Immature natural killer cell (primary cell): ENCODE results near the gene SLC9A9. TPM values are rescaled to one million over a fixed set of nuclear protein-coding genes. Genes with fewer than 3 reads are reported as not detected.
"Not testable (repeated sequence)": the region's sequence is repeated elsewhere in the genome, so short reads cannot be mapped to it uniquely, and the experiment has no call there.

Experiments
- DNase-seq, 3 donors: peaks; one replicate each; pipeline ENCODE4 v3.0.0; 2022; ENCODE audit warnings: mixed read lengths in 1 of 3
- H3K27ac Mint-ChIP-seq, 6 donors: one replicate each; pipeline ENCODE4 v1.8.0; 2020; ENCODE audit warnings: mixed read lengths in 6 of 6, mild to moderate bottlenecking in 5 of 6, inconsistent platforms in 4 of 6, moderate library complexity in 3 of 6
- H3K27me3 Mint-ChIP-seq, 3 donors: one replicate each; pipeline ENCODE4 v1.8.0; 2020 to 2021; ENCODE audit warnings: low read depth in 3 of 3, mild to moderate bottlenecking in 3 of 3, mixed read lengths in 3 of 3, moderate library complexity in 3 of 3, inconsistent platforms in 1 of 3
- H3K36me3 Mint-ChIP-seq, 3 donors: one replicate each; pipeline ENCODE4 v1.8.0; 2020; ENCODE audit warnings: mixed read lengths in 3 of 3, inconsistent platforms in 2 of 3, mild to moderate bottlenecking in 2 of 3
- H3K4me1 Mint-ChIP-seq, 2 donors: one replicate each; pipeline ENCODE4 v1.8.0; 2020; ENCODE audit warnings: inconsistent platforms in 2 of 2, mild to moderate bottlenecking in 2 of 2, mixed read lengths in 2 of 2, moderate library complexity in 1 of 2
- H3K4me3 Mint-ChIP-seq, 5 donors: one replicate each; pipeline ENCODE4 v1.8.0; 2020; ENCODE audit warnings: mild to moderate bottlenecking in 5 of 5, mixed read lengths in 5 of 5, inconsistent platforms in 3 of 5, moderate library complexity in 3 of 5
- H3K9me3 Mint-ChIP-seq, 6 donors: one replicate each; pipeline ENCODE4 v1.8.0; 2020; ENCODE audit warnings: mild to moderate bottlenecking in 6 of 6, mixed read lengths in 6 of 6, inconsistent platforms in 4 of 6, moderate library complexity in 3 of 6
- polyA plus RNA-seq, 3 donors: library from polyadenylated mRNA; unstranded; fragments of 300-500 nt; fragmentation: Illumina TruSeq; gene quantifications; one replicate each; pipeline ENCODE4 v1.2.3, GENCODE V29; 2021

Gene SLC9A9
- polyA plus RNA-seq, 3 donors from 2014 or later = 17.2 to 21.3 (median 19.7) TPM

GRCh38 chr3:143712522-143712921 is 135.7 kb downstream of the SLC9A9 start:
- peaks cover 0 to 3% (median 0%) of the 10 kb centered on the region in 3 donors for H3K27me3 Mint-ChIP-seq
- no peak for DNase-seq
- no peaks in the 10 kb centered on the region for H3K4me1 Mint-ChIP-seq
- H3K27ac Mint-ChIP-seq = no peak overlapping the region
- H3K36me3 Mint-ChIP-seq = peaks cover 0 to 15% (median 10%) of the 10 kb centered on the region in 3 donors
- no peaks in the 10 kb centered on the region for H3K9me3 Mint-ChIP-seq
- H3K4me3 Mint-ChIP-seq = no peak overlapping the region

GRCh38 chr3:143707848-143708247 is 140.4 kb downstream of the SLC9A9 start:
- no peak overlapping the region for H3K27ac Mint-ChIP-seq
- H3K36me3 Mint-ChIP-seq = no peaks in the 10 kb centered on the region
- DNase-seq = no peak
- H3K9me3 Mint-ChIP-seq = no peaks in the 10 kb centered on the region
- H3K4me1 Mint-ChIP-seq = no peaks in the 10 kb centered on the region
- peaks cover 0 to 2% (median 0%) of the 10 kb centered on the region in 3 donors for H3K27me3 Mint-ChIP-seq
- no peak overlapping the region for H3K4me3 Mint-ChIP-seq

- H3K36me3 Mint-ChIP-seq = peaks cover 0 to 2% (median 0%) of the 10 kb centered on the region in 3 donors
- DNase-seq = no peak
- H3K27ac Mint-ChIP-seq = no peak overlapping the region
- no peaks in the 10 kb centered on the region for H3K9me3 Mint-ChIP-seq
- peaks cover 0 to 3% (median 2%) of the 10 kb centered on the region in 3 donors for H3K27me3 Mint-ChIP-seq
- no peak overlapping the region for H3K4me3 Mint-ChIP-seq
- no peaks in the 10 kb centered on the region for H3K4me1 Mint-ChIP-seq
Observed at GRCh38 chr3:143700431-143700975, 147.8 kb downstream of the SLC9A9 start.

GRCh38 chr3:143699424-143699823 is 148.8 kb downstream of the SLC9A9 start:
- no peak for DNase-seq
- H3K9me3 Mint-ChIP-seq = no peaks in the 10 kb centered on the region
- H3K4me1 Mint-ChIP-seq = no peaks in the 10 kb centered on the region
- H3K36me3 Mint-ChIP-seq = peaks cover 0 to 5% (median 0%) of the 10 kb centered on the region in 3 donors
- H3K27ac Mint-ChIP-seq = no peak overlapping the region
- peaks cover 0 to 3% (median 2%) of the 10 kb centered on the region in 3 donors for H3K27me3 Mint-ChIP-seq
- no peak overlapping the region for H3K4me3 Mint-ChIP-seq

GRCh38 chr3:143698682-143699303 is 149.5 kb downstream of the SLC9A9 start:
- H3K4me1 Mint-ChIP-seq = no peaks in the 10 kb centered on the region
- H3K36me3 Mint-ChIP-seq = peaks cover 0 to 5% (median 0%) of the 10 kb centered on the region in 3 donors
- no peak overlapping the region for H3K27ac Mint-ChIP-seq
- H3K27me3 Mint-ChIP-seq = peaks cover 0 to 3% (median 2%) of the 10 kb centered on the region in 3 donors
- no peak overlapping the region for H3K4me3 Mint-ChIP-seq
- no peaks in the 10 kb centered on the region for H3K9me3 Mint-ChIP-seq
- DNase-seq = no peak

GRCh38 chr3:143697975-143698374 is 150.3 kb downstream of the SLC9A9 start:
- no peaks in the 10 kb centered on the region for H3K9me3 Mint-ChIP-seq
- H3K36me3 Mint-ChIP-seq = peaks cover 0 to 5% (median under 1%) of the 10 kb centered on the region in 3 donors
- H3K4me1 Mint-ChIP-seq = no peaks in the 10 kb centered on the region
- H3K27me3 Mint-ChIP-seq = peaks cover 0 to 3% (median 2%) of the 10 kb centered on the region in 3 donors
- no peak overlapping the region for H3K27ac Mint-ChIP-seq
- no peak overlapping the region for H3K4me3 Mint-ChIP-seq
- DNase-seq = no peak

GRCh38 chr3:143695333-143695732 is 152.9 kb downstream of the SLC9A9 start:
- peaks cover 5 to 16% (median 10%) of the 10 kb centered on the region in 3 donors for H3K36me3 Mint-ChIP-seq
- H3K9me3 Mint-ChIP-seq, H3K27ac Mint-ChIP-seq, H3K4me1 Mint-ChIP-seq, H3K27me3 Mint-ChIP-seq, H3K4me3 Mint-ChIP-seq, DNase-seq: not testable (repeated sequence)

- peaks cover 0 to 2% (median 0%) of the 10 kb centered on the region in 6 donors for H3K9me3 Mint-ChIP-seq
- H3K4me1 Mint-ChIP-seq = no peaks in the 10 kb centered on the region
- no peak overlapping the region for H3K4me3 Mint-ChIP-seq
- DNase-seq = no peak
- H3K27ac Mint-ChIP-seq = no peak overlapping the region
- peaks cover 5 to 20% (median 13%) of the 10 kb centered on the region in 3 donors for H3K36me3 Mint-ChIP-seq
- no peaks in the 10 kb centered on the region for H3K27me3 Mint-ChIP-seq
Observed at GRCh38 chr3:143693506-143693905, 154.8 kb downstream of the SLC9A9 start.

- Mint-ChIP-seq H3K4me1 (no peaks in the 10 kb centered on the region), H3K4me3 (no peak overlapping the region), H3K27me3 (peaks cover 0 to 2% (median 0%) of the 10 kb centered on the region in 3 donors), H3K27ac (no peak overlapping the region), H3K36me3 (peaks cover 5 to 14% (median 6%) of the 10 kb centered on the region in 3 donors), H3K9me3 (peaks cover 0 to 2% (median 0%) of the 10 kb centered on the region in 6 donors)
- DNase-seq = no peak
Observed at GRCh38 chr3:143686638-143687197, 161.6 kb downstream of the SLC9A9 start.

- Mint-ChIP-seq H3K27me3 (peaks cover 0 to 2% (median 0%) of the 10 kb centered on the region in 3 donors), H3K27ac (no peak overlapping the region), H3K4me3 (no peak overlapping the region), H3K9me3 (no peaks in the 10 kb centered on the region), H3K36me3 (peaks cover 0 to 7% (median 3%) of the 10 kb centered on the region in 3 donors), H3K4me1 (no peaks in the 10 kb centered on the region)
- no peak for DNase-seq
Observed at GRCh38 chr3:143685491-143685890, 162.8 kb downstream of the SLC9A9 start.

GRCh38 chr3:143677430-143677829 is 170.8 kb downstream of the SLC9A9 start:
- peaks cover 0 to 2% (median 0%) of the 10 kb centered on the region in 3 donors for H3K27me3 Mint-ChIP-seq

GRCh38 chr3:143676747-143677146 is 171.5 kb downstream of the SLC9A9 start:
- Mint-ChIP-seq H3K4me1 (peaks cover 8 to 9% of the 10 kb centered on the region in 2 donors), H3K36me3 (no peaks in the 10 kb centered on the region), H3K9me3 (no peaks in the 10 kb centered on the region), H3K27ac (no peak overlapping the region), H3K27me3 (peaks cover 0 to 2% (median 0%) of the 10 kb centered on the region in 3 donors), H3K4me3 (no peak overlapping the region)
- no peak for DNase-seq

More at GRCh38 chr3:143677430-143677829, 170.8 kb downstream of the SLC9A9 start:
- no peaks in the 10 kb centered on the region for H3K9me3 Mint-ChIP-seq
- peaks cover 8 to 9% of the 10 kb centered on the region in 2 donors for H3K4me1 Mint-ChIP-seq
- no peak for DNase-seq
- H3K36me3 Mint-ChIP-seq = no peaks in the 10 kb centered on the region
- H3K4me3 Mint-ChIP-seq = no peak overlapping the region
- no peak overlapping the region for H3K27ac Mint-ChIP-seq

GRCh38 chr3:143676021-143676420 is 172.2 kb downstream of the SLC9A9 start:
- H3K4me3 Mint-ChIP-seq = no peak overlapping the region
- H3K27me3 Mint-ChIP-seq = peaks cover 0 to 2% (median 0%) of the 10 kb centered on the region in 3 donors
- no peaks in the 10 kb centered on the region for H3K36me3 Mint-ChIP-seq
- peaks cover 8 to 9% of the 10 kb centered on the region in 2 donors for H3K4me1 Mint-ChIP-seq
- no peak for DNase-seq
- no peak overlapping the region for H3K27ac Mint-ChIP-seq
- H3K9me3 Mint-ChIP-seq = no peaks in the 10 kb centered on the region
